H9 (cell line): ENCODE measurements around the gene UTP4. TPM values are rescaled to one million over a fixed set of nuclear protein-coding genes. Genes with fewer than 3 reads are reported as not detected.
A peak's percentile ranks its signal among the peaks of the same experiment; 100 is the strongest.

ENCODE experiments used
- DNase-seq: peaks from one replicate; pipeline ENCODE4 v3.0.0-alpha.2; 2017
- H2AFZ ChIP-seq: one replicate; pipeline ENCODE4 v1.6.1; 2013; ENCODE audit warnings: mild to moderate bottlenecking, low read length, control low read depth, moderate library complexity
- H2AK5ac ChIP-seq: 2 replicates; pipeline ENCODE4 v1.6.1; 2013; ENCODE audit warnings: low read length, control low read depth, mixed read lengths; ENCODE audit not compliant: insufficient read length
- H2BK120ac ChIP-seq: one replicate; pipeline ENCODE4 v1.6.1; 2013; ENCODE audit warnings: low read depth, mild to moderate bottlenecking, low read length, control low read depth, inconsistent platforms; ENCODE audit not compliant: poor library complexity, severe bottlenecking
- H2BK12ac ChIP-seq: 2 replicates; pipeline ENCODE4 v1.6.1; 2013; ENCODE audit warnings: low read length, control low read depth, mixed read lengths, low read depth; ENCODE audit not compliant: insufficient read length
- H2BK15ac ChIP-seq: 2 replicates; pipeline ENCODE4 v1.6.1; 2013; ENCODE audit warnings: low read depth, low read length, control low read depth
- H2BK20ac ChIP-seq: one replicate; pipeline ENCODE4 v1.6.1; 2013; ENCODE audit warnings: low read depth, mild to moderate bottlenecking, low read length, control low read depth, inconsistent platforms; ENCODE audit not compliant: poor library complexity, severe bottlenecking
- H2BK5ac ChIP-seq: 2 replicates; pipeline ENCODE4 v1.6.1; 2013; ENCODE audit warnings: low read length, control low read depth, mixed read lengths; ENCODE audit not compliant: insufficient read length
- H3K14ac ChIP-seq: 2 replicates; pipeline ENCODE4 v1.6.1; 2013; ENCODE audit warnings: low read length, control low read depth; ENCODE audit not compliant: insufficient read depth
- H3K18ac ChIP-seq: 2 replicates; pipeline ENCODE4 v1.6.1; 2013; ENCODE audit warnings: low read depth, mild to moderate bottlenecking, mixed read lengths, low read length, control low read depth; ENCODE audit not compliant: insufficient read length
- H3K23ac ChIP-seq: 2 replicates; pipeline ENCODE4 v1.6.1; 2013; ENCODE audit warnings: low read length, control low read depth, mixed read lengths, low read depth; ENCODE audit not compliant: insufficient read length
- H3K23me2 ChIP-seq: 2 replicates; pipeline ENCODE4 v1.6.1; 2013; ENCODE audit warnings: low read depth, mild to moderate bottlenecking, mixed read lengths, low read length, control low read depth; ENCODE audit not compliant: insufficient read length, poor library complexity, severe bottlenecking
- H3K27ac ChIP-seq: 2 replicates; pipeline ENCODE4 v1.5.1; 2013; ENCODE audit warnings: low read length, control low read depth, mixed read lengths, low read depth; ENCODE audit not compliant: insufficient read length
- H3K27me3 ChIP-seq: 2 replicates; pipeline ENCODE4 v1.6.1; 2013; ENCODE audit warnings: low read length, control low read depth, inconsistent platforms; ENCODE audit not compliant: insufficient read depth
- H3K4ac ChIP-seq: 2 replicates; pipeline ENCODE4 v1.6.1; 2013; ENCODE audit warnings: low read depth, mild to moderate bottlenecking, control low read depth, inconsistent platforms, low read length, moderate library complexity
- H3K4me1 ChIP-seq: 2 replicates; pipeline ENCODE4 v1.6.1; 2013; ENCODE audit warnings: low read length, control low read depth, inconsistent platforms; ENCODE audit not compliant: insufficient read depth
- H3K4me2 ChIP-seq: 2 replicates; pipeline ENCODE4 v1.6.1; 2013; ENCODE audit warnings: low read length, control low read depth, mixed read lengths; ENCODE audit not compliant: insufficient read length, insufficient read depth
- H3K56ac ChIP-seq: 2 replicates; pipeline ENCODE4 v1.6.1; 2013; ENCODE audit warnings: low read depth, mild to moderate bottlenecking, mixed read lengths, low read length, control low read depth; ENCODE audit not compliant: insufficient read length
- H3K79me1 ChIP-seq: 2 replicates; pipeline ENCODE4 v1.6.1; 2013; ENCODE audit warnings: low read depth, mild to moderate bottlenecking, moderate library complexity, low read length, control low read depth, inconsistent platforms; ENCODE audit not compliant: insufficient read depth, poor library complexity, severe bottlenecking
- H3K79me2 ChIP-seq: 2 replicates; pipeline ENCODE4 v1.6.1; 2013; ENCODE audit warnings: low read length, control low read depth, inconsistent platforms; ENCODE audit not compliant: insufficient read depth
- H3K9ac ChIP-seq: 2 replicates; pipeline ENCODE4 v1.6.1; 2013; ENCODE audit warnings: low read length, control low read depth, mixed read lengths; ENCODE audit not compliant: insufficient read length; ENCODE audit errors: extremely low read depth
- H3K9me3 ChIP-seq: one replicate; pipeline ENCODE4 v1.6.1; 2013; ENCODE audit warnings: low read depth, low read length, inconsistent platforms; ENCODE audit not compliant: control insufficient read depth
- H3T11ph ChIP-seq: one replicate; pipeline ENCODE4 v1.6.1; 2013; ENCODE audit warnings: mild to moderate bottlenecking, low read length, control low read depth, inconsistent platforms
- H4K20me1 ChIP-seq: one replicate; pipeline ENCODE4 v1.6.1; 2013; ENCODE audit not compliant: control insufficient read depth, insufficient read length, insufficient read depth
- H4K5ac ChIP-seq: 2 replicates; pipeline ENCODE4 v1.6.1; 2013; ENCODE audit warnings: low read depth, mild to moderate bottlenecking, mixed read lengths, low read length, control low read depth; ENCODE audit not compliant: insufficient read length
- H4K8ac ChIP-seq: replicated peaks from 2 replicates; pipeline ENCODE4 v1.6.1; 2013; ENCODE audit warnings: low read length, control low read depth, mixed read lengths, low read depth; ENCODE audit not compliant: insufficient read length
- H4K91ac ChIP-seq: 2 replicates; pipeline ENCODE4 v1.6.1; 2013; ENCODE audit warnings: low read depth, mild to moderate bottlenecking, moderate library complexity, mixed read lengths, low read length, control low read depth; ENCODE audit not compliant: insufficient read length
- H3K27ac Mint-ChIP-seq, 3 experiments: 2 replicates in 2 of 3; 3 replicates in 1 of 3; pipeline ENCODE4 v1.8.0; 2020 to 2021; ENCODE audit warnings: mixed read lengths in 3 of 3, mild to moderate bottlenecking in 1 of 3, moderate library complexity in 1 of 3
- H3K27me3 Mint-ChIP-seq: 2 replicates; pipeline ENCODE4 v1.8.0; 2021; ENCODE audit warnings: low read depth, mild to moderate bottlenecking, moderate library complexity, mixed read lengths
- H3K36me3 Mint-ChIP-seq, 3 experiments: 2 replicates in 2 of 3; 3 replicates in 1 of 3; pipeline ENCODE4 v1.8.0; 2020 to 2021; ENCODE audit warnings: low read depth in 3 of 3, mixed read lengths in 3 of 3; ENCODE audit not compliant: insufficient read depth in 1 of 3
- H3K4me1 Mint-ChIP-seq, 2 experiments: 2 replicates each; pipeline ENCODE4 v1.8.0; 2020; ENCODE audit warnings: mixed read lengths in 2 of 2
- H3K4me3 Mint-ChIP-seq, 2 experiments: 2 replicates in 1 of 2; 3 replicates in 1 of 2; pipeline ENCODE4 v1.8.0; 2020 to 2021; ENCODE audit warnings: mild to moderate bottlenecking in 2 of 2, mixed read lengths in 2 of 2, moderate library complexity in 1 of 2
- H3K9me3 Mint-ChIP-seq, 2 experiments: 2 replicates in 1 of 2; 3 replicates in 1 of 2; pipeline ENCODE4 v1.8.0; 2020; ENCODE audit warnings: mild to moderate bottlenecking in 2 of 2, mixed read lengths in 2 of 2, moderate library complexity in 1 of 2
- WGBS: extraction: QIAGEN DNeasy Blood & Tissue Kit; methylation state at CpG from one replicate; pipeline ENCODE4 v1.1.7; 2013; ENCODE audit warnings: missing lambda C conversion rate, low lambda C conversion rate, mixed read lengths; ENCODE audit not compliant: insufficient read length; ENCODE audit errors: extremely low coverage; 5-methylcytosine and 5-hydroxymethylcytosine counted together
- long read RNA-seq: library from polyadenylated mRNA; unstranded; transcript quantifications from one replicate; pipeline ENCODE4 v2.0.0, GENCODE V29; 2020
- total RNA-seq: library from RNA; stranded (reverse); gene quantifications from 2 replicates; pipeline ENCODE4 v1.2.1, GENCODE V29; 2021
- TF ChIP-seq, protein P1 (sequence below): fragments of 200-600 bp; sonication (generic); conservative IDR thresholded peaks from 3 replicates; pipeline ENCODE4 v1.8.0; 2021; ENCODE audit warnings: antibody characterized with exemption, mild to moderate bottlenecking

UTP4 gene
- 94.0 and 96.3 TPM in 2 replicates for total RNA-seq
- long read RNA-seq, full-length matches to known transcripts: 533 of 634 reads
- long read RNA-seq, partial matches to known transcripts: 41 of 634 reads
- long read RNA-seq, other reads (novel, unspliced or antisense): 60 of 634 reads

DNA sequence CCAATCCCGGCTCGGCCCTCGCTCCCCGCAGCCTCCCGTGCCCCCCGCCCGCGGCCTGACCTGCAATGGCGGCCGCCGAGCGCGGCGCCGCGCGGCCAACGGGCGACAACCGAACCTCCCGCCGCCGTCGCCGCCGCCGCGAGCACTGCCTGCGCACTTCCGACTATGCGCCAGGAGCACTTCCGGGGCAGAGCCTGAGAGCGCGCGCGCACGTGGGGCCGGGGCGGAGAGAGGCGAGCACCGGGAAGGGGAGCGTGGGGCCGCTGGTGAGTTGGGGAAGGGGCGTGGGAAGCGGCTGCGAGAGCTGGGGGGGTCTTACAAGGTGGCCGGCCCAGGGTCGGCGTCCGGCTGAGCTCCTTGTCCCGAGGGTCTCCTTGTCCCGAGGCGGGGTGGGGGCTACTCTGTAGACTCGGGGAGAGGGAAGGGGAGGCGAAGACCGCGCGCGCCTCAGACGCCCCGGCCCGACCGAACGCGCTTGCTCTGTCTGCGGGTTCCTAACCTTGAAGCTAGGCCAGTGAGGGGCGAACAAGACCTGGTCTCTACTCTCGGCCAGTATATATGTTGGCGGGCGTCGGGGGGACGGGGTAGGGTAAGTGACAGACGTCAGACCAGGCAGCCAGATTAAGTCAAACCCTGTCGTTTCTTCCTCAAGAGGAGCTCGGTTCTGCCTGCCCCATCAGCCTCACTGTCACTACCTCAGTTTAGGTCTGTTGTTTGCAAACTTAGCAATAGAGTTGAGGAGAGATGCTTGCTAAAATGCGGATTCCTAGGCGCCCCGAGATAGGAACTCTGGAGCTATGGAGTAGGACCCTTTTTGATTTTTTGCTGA is at the start of gene UTP4, which contains the start of gene CHTF8:
UTP4 (plus strand) TSS at position 226 of the 829 bp plus-strand sequence. CDS start 811 bp downstream, outside the sequence.
CHTF8 (minus strand) TSS at position 165 of the 829 bp plus-strand sequence. CDS start 11,130 bp downstream, outside the sequence.
- Histone ChIP-seq H2BK120ac (peak within 1 kb of the TSS; percentile 99), H4K20me1 (no peaks in the 10 kb centered on the region), H4K8ac (peak within 1 kb of the TSS; percentile 81), H3K9me3 (no peaks in the 10 kb centered on the region), H4K91ac (no peak within 1 kb of the TSS), H3K27me3 (no peaks in the 10 kb centered on the region), H3K79me2 (peaks cover 33% of the 10 kb centered on the region), H3K9ac (peak within 1 kb of the TSS; percentile 96), H3K4me1 (peaks cover 2% of the 10 kb centered on the region; the same call in 1 of the 2 replicates), H3K23me2 (peaks cover 12% of the 10 kb centered on the region), H3K23ac (no peak within 1 kb of the TSS), H2BK12ac (no peak within 1 kb of the TSS), H3K27ac (peak within 1 kb of the TSS; percentile 93), H3K18ac (peak within 1 kb of the TSS; percentile 98), H4K5ac (peak within 1 kb of the TSS; percentile 96), H3K4me2 (peak within 1 kb of the TSS; percentile 70), H2AFZ (peak within 1 kb of the TSS; percentile 33), H2BK15ac (0 out of 2 replicates have a peak within 1 kb of the TSS, but pooled peaks have one; percentile 30), H2BK5ac (peak within 1 kb of the TSS; percentile 65), H3T11ph (peak within 1 kb of the TSS; percentile 39), H2AK5ac (no peak within 1 kb of the TSS), H3K4ac (peak within 1 kb of the TSS; percentile 86; the same call in 1 of the 2 replicates), H3K56ac (peak within 1 kb of the TSS; percentile 89), H2BK20ac (no peak within 1 kb of the TSS), H3K14ac (peak within 1 kb of the TSS; percentile 97), H3K79me1 (peaks cover 3% of the 10 kb centered on the region)
- peak; percentile 85 for DNase-seq
- WGBS: no CpG with 5 or more reads among the region's 78 CpGs
- peaks cover 24 to 33% of the 10 kb centered on the region in 2 experiments for H3K4me1 Mint-ChIP-seq
- TF ChIP-seq, protein P1, sequence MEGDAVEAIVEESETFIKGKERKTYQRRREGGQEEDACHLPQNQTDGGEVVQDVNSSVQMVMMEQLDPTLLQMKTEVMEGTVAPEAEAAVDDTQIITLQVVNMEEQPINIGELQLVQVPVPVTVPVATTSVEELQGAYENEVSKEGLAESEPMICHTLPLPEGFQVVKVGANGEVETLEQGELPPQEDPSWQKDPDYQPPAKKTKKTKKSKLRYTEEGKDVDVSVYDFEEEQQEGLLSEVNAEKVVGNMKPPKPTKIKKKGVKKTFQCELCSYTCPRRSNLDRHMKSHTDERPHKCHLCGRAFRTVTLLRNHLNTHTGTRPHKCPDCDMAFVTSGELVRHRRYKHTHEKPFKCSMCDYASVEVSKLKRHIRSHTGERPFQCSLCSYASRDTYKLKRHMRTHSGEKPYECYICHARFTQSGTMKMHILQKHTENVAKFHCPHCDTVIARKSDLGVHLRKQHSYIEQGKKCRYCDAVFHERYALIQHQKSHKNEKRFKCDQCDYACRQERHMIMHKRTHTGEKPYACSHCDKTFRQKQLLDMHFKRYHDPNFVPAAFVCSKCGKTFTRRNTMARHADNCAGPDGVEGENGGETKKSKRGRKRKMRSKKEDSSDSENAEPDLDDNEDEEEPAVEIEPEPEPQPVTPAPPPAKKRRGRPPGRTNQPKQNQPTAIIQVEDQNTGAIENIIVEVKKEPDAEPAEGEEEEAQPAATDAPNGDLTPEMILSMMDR: no peak
- H3K27ac Mint-ChIP-seq: peak within 1 kb of the TSS; percentile 96 to 100 (median 98)
- no peaks in the 10 kb centered on the region for H3K9me3 Mint-ChIP-seq
- H3K27me3 Mint-ChIP-seq: no peaks in the 10 kb centered on the region
- peak within 1 kb of the TSS; percentile 99 for H3K4me3 Mint-ChIP-seq
- H3K36me3 Mint-ChIP-seq: peaks cover 17 to 62% (median 37%) of the 10 kb centered on the region in 3 experiments; a peak in 6 of 7 replicates
